IMR-90 (cell line): ENCODE measurements around the gene FAM200C. TPM values are rescaled to one million over a fixed set of nuclear protein-coding genes. Genes with fewer than 3 reads are reported as not detected.
A peak's percentile ranks its signal among the peaks of the same experiment; 100 is the strongest.

Experiments used
- ATAC-seq: fragments of 200-7000 bp; cut with Tn5 transposase; 2 replicates; pipeline ENCODE4 v1.9.1; 2020; ENCODE audit warnings: low read depth, mild to moderate bottlenecking, moderate library complexity
- BruUV-seq: library from RNA; stranded (reverse); fragments of 400-500 nt; replicated peaks from 2 replicates; lab custom pipeline; 2021; lab: Mats Ljungman, UMichigan
- CTCF ChIA-PET: fragments of 300-600 bp; formaldehyde crosslinking; extraction: SDS; loops from one replicate; lab custom pipeline; 2021; ENCODE audit warnings: antibody characterized with exemption; lab: Yijun Ruan, JAX
- POLR2A ChIA-PET: fragments of 300-600 bp; sonication (Branson Sonifier 250); formaldehyde crosslinking; loops from one replicate; lab custom pipeline; 2022; ENCODE audit warnings: antibody characterized with exemption; ENCODE audit not compliant: unreplicated experiment; lab: Charles Lee
- DNase-seq: peaks from one replicate; pipeline ENCODE4 v3.0.0; 2013
- H2AFZ ChIP-seq: replicated peaks from 2 replicates; pipeline ENCODE3; 2013; ENCODE audit warnings: low read length, mild to moderate bottlenecking; ENCODE audit not compliant: poor library complexity
- H2AK5ac ChIP-seq: 2 replicates; pipeline ENCODE4 v1.6.1; 2013; ENCODE audit warnings: low read depth, low read length, inconsistent platforms
- H2AK9ac ChIP-seq: replicated peaks from 2 replicates; pipeline ENCODE3; 2013; ENCODE audit warnings: mild to moderate bottlenecking, low read depth, low read length, moderate library complexity; ENCODE audit not compliant: poor library complexity
- H2BK120ac ChIP-seq: 2 replicates; pipeline ENCODE4 v1.6.1; 2013; ENCODE audit warnings: low read depth, low read length, inconsistent platforms
- H2BK15ac ChIP-seq: 3 replicates; pipeline ENCODE4 v1.6.1; 2013; ENCODE audit warnings: low read depth, low read length, inconsistent platforms
- H2BK20ac ChIP-seq: 2 replicates; pipeline ENCODE4 v1.6.1; 2013; ENCODE audit warnings: low read depth, mild to moderate bottlenecking, inconsistent platforms, low read length, moderate library complexity
- H2BK5ac ChIP-seq: 2 replicates; pipeline ENCODE4 v1.6.1; 2013; ENCODE audit warnings: mild to moderate bottlenecking, low read depth, low read length, inconsistent platforms; ENCODE audit not compliant: poor library complexity, severe bottlenecking
- H3K14ac ChIP-seq: replicated peaks from 2 replicates; pipeline ENCODE4 v1.6.1; 2013; ENCODE audit warnings: low read depth, low read length, inconsistent platforms
- H3K18ac ChIP-seq: 2 replicates; pipeline ENCODE4 v1.6.1; 2013; ENCODE audit warnings: low read depth, low read length, control low read depth
- H3K23ac ChIP-seq: 2 replicates; pipeline ENCODE4 v1.6.1; 2013; ENCODE audit warnings: low read depth, low read length, inconsistent platforms
- H3K27ac ChIP-seq: 2 replicates; pipeline ENCODE4 v1.5.1; 2013; ENCODE audit warnings: mild to moderate bottlenecking, control low read depth, low read length; ENCODE audit not compliant: insufficient read depth
- H3K27me3 ChIP-seq: 2 replicates; pipeline ENCODE4 v1.6.1; 2013; ENCODE audit warnings: low read length; ENCODE audit not compliant: control insufficient read depth, insufficient read depth
- H3K36me3 ChIP-seq: 2 replicates; pipeline ENCODE4 v1.6.1; 2013; ENCODE audit warnings: low read length, mixed read lengths; ENCODE audit not compliant: control insufficient read depth, insufficient read depth
- H3K4ac ChIP-seq: 2 replicates; pipeline ENCODE4 v1.6.1; 2013; ENCODE audit warnings: low read depth, low read length, inconsistent platforms
- H3K4me1 ChIP-seq: 2 replicates; pipeline ENCODE4 v1.6.1; 2013; ENCODE audit warnings: low read length, mixed read lengths; ENCODE audit not compliant: control insufficient read depth, insufficient read depth
- H3K4me2 ChIP-seq: 2 replicates; pipeline ENCODE4 v1.6.1; 2013; ENCODE audit warnings: low read depth, mild to moderate bottlenecking, control low read depth, low read length, moderate library complexity
- H3K4me3 ChIP-seq: 2 replicates; pipeline ENCODE4 v1.5.1; 2013; ENCODE audit warnings: low read depth, mild to moderate bottlenecking, control low read depth, low read length, moderate library complexity; ENCODE audit not compliant: insufficient read depth
- H3K56ac ChIP-seq: 2 replicates; pipeline ENCODE4 v1.6.1; 2013; ENCODE audit warnings: low read length, inconsistent platforms; ENCODE audit not compliant: insufficient read depth; ENCODE audit errors: extremely low read depth
- H3K79me1 ChIP-seq, 2 experiments: 2 replicates each; pipeline ENCODE4 v1.6.1; 2013; ENCODE audit warnings: low read length in 2 of 2, inconsistent platforms in 1 of 2, low read depth in 1 of 2
- H3K9ac ChIP-seq: 2 replicates; pipeline ENCODE4 v1.6.1; 2013; ENCODE audit warnings: low read depth, low read length, control low read depth
- H3K9me1 ChIP-seq: 2 replicates; pipeline ENCODE4 v1.6.1; 2013; ENCODE audit warnings: low read length, inconsistent platforms; ENCODE audit not compliant: insufficient read depth
- H3K9me3 ChIP-seq: 2 replicates; pipeline ENCODE4 v1.6.1; 2013; ENCODE audit warnings: low read length; ENCODE audit not compliant: control insufficient read depth, insufficient read depth
- H4K20me1 ChIP-seq: 2 replicates; pipeline ENCODE4 v1.6.1; 2013; ENCODE audit warnings: low read length, inconsistent platforms; ENCODE audit not compliant: insufficient read depth
- H4K5ac ChIP-seq: 2 replicates; pipeline ENCODE4 v1.6.1; 2013; ENCODE audit warnings: mild to moderate bottlenecking, low read depth, low read length, control low read depth
- H4K8ac ChIP-seq, 2 experiments: 2 replicates each; pipeline ENCODE4 v1.6.1; 2013; ENCODE audit warnings: low read depth in 2 of 2, low read length in 2 of 2, control low read depth in 1 of 2, inconsistent platforms in 1 of 2
- H4K91ac ChIP-seq: 2 replicates; pipeline ENCODE4 v1.6.1; 2013; ENCODE audit warnings: low read depth, low read length, inconsistent platforms; ENCODE audit not compliant: insufficient read depth
- BHLHE40 ChIP-seq: fragments of 150-350 bp; IDR thresholded peaks from 2 replicates; pipeline ENCODE4 v1.6.1; 2016; ENCODE audit warnings: mild to moderate bottlenecking, low read depth, low read length
- CHD1 ChIP-seq: IDR thresholded peaks from 2 replicates; pipeline ENCODE4 v1.6.1; 2012; ENCODE audit warnings: low read depth, low read length, improper control_type of control experiment
- MXI1 ChIP-seq: IDR thresholded peaks from 2 replicates; pipeline ENCODE4 v1.6.1; 2012; ENCODE audit warnings: low read depth, mild to moderate bottlenecking, low read length, moderate library complexity, borderline replicate concordance
- POLR2A ChIP-seq: IDR thresholded peaks from 2 replicates; pipeline ENCODE4 v1.6.1; 2012; ENCODE audit warnings: mild to moderate bottlenecking, low read depth, low read length
- SMC3 ChIP-seq: fragments of 150-350 bp; IDR thresholded peaks from 2 replicates; pipeline ENCODE4 v1.6.1; 2016; ENCODE audit warnings: low read depth, mild to moderate bottlenecking, antibody characterized with exemption, low read length, moderate library complexity
- whole genome bisulfite sequencing, 2 experiments: methylation state at CpG; one replicate each; pipeline versions ENCODE4 v1.1.5 to v1.1.7; 2013; ENCODE audit warnings: missing lambda C conversion rate in 2 of 2; ENCODE audit not compliant: insufficient read length in 1 of 2; ENCODE audit errors: extremely low coverage in 2 of 2; 5-methylcytosine and 5-hydroxymethylcytosine counted together
- dilution Hi-C: fragments of 300-500 bp; cut with HindIII; formaldehyde crosslinking; loops from one replicate; pipeline ENCODE4 v1.14.3; 2018; ENCODE audit warnings: low sequenced_read_pairs; ENCODE audit not compliant: unreplicated experiment
- in situ Hi-C: fragments of 300-500 bp; cut with MboI; formaldehyde crosslinking; loops from 3 replicates; pipeline ENCODE4 v1.14.3; 2019; ENCODE audit warnings: low sequenced_read_pairs, inconsistent platforms, mixed read lengths
- intact Hi-C: fragments of 100-400 bp; cut with micrococcal nuclease; formaldehyde crosslinking; loops from 2 replicates; pipeline ENCODE4 v1.10.0; 2022
- polyA plus RNA-seq, 3 experiments: library from polyadenylated mRNA; depleted of rRNA; stranded (reverse); fragments of >200 nt; gene quantifications; 2 replicates each; pipeline ENCODE4 v1.2.3, GENCODE V29; 2012; ENCODE audit warnings: low replicate concordance in 1 of 3
- total RNA-seq: library from RNA; depleted of rRNA; stranded (reverse); fragments of >200 nt; gene quantifications from 2 replicates; pipeline ENCODE4 v1.2.3, GENCODE V29; 2012

Gene FAM200C
- total and polyA plus RNA-seq, 2 of the 4 experiments (the other 2 are of a cell fraction) = 1.7 to 6.3 TPM

DNA sequence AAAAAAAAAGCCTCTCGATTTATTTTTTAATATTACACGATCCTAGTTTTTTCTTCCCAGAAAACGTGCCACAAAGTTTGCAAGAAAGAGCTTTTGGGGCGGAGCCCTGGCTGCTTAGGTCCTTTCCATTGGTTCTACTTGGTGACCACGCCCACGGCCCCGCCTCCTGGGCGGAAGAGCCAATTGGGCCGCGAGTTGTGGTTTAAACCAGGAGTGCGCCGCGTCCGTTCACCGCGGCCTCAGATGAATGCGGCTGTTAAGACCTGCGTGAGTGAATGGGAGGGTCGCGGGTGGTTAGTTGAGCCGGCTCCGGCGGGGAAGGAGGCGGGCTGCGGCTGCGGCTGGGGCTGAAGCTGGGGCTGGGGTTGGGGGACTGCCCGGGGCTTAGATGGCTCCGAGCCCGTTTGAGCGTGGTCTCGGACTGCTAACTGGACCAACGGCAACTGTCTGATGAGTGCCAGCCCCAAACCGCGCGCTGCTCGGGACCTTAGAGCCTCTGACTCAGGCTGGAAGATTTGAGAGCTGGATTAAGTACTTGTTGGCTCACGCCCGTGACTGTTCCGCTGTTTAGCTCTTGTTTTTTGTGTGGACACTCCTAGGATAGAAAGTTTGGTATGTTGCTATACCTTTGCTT is 21.9 kb upstream of the FAM200C start, which contains the start of gene PTTG1:
TSS of gene PTTG1 (plus strand) at position 231 of the 634 bp plus-strand sequence. CDS start 458 bp downstream, outside the sequence.
- Histone ChIP-seq H3K18ac (peak within 1 kb of the TSS; percentile 56; the same call in 1 of the 2 replicates), H3K14ac (peak within 1 kb of the TSS; percentile 71), H2BK120ac (no peak within 1 kb of the TSS), H2BK15ac (no peak within 1 kb of the TSS), H3K4me3 (peak within 1 kb of the TSS; percentile 57), H3K4me2 (peak within 1 kb of the TSS; percentile 100), H3K9me1 (peaks cover 6% of the 10 kb centered on the region; the same call in 1 of the 2 replicates), H3K27me3 (no peaks in the 10 kb centered on the region), H4K5ac (no peak within 1 kb of the TSS; the same call in 1 of the 2 replicates), H3K27ac (peak within 1 kb of the TSS; percentile 72), H2AK9ac (peak within 1 kb of the TSS; percentile 89), H2BK20ac (no peak within 1 kb of the TSS), H3K79me1 (peaks cover 19 to 47% of the 10 kb centered on the region in 2 experiments), H2BK5ac (peak within 1 kb of the TSS; percentile 44), H4K91ac (peak within 1 kb of the TSS; percentile 53; the same call in 1 of the 2 replicates), H3K9ac (peak within 1 kb of the TSS; percentile 89), H3K56ac (peak within 1 kb of the TSS; percentile 57; the same call in 1 of the 2 replicates), H3K23ac (peak within 1 kb of the TSS; percentile 6), H4K8ac (peak within 1 kb of the TSS; percentile 32 to 36; a peak in 2 of 4 replicates), H4K20me1 (no peaks in the 10 kb centered on the region), H2AFZ (peak within 1 kb of the TSS; percentile 80), H3K4ac (peak within 1 kb of the TSS; percentile 72), H3K9me3 (no peaks in the 10 kb centered on the region), H3K36me3 (no peaks in the 10 kb centered on the region; the same call in 1 of the 2 replicates), H3K4me1 (peaks cover 7% of the 10 kb centered on the region), H2AK5ac (0 out of 2 replicates have a peak within 1 kb of the TSS, but pooled peaks have one; percentile 32)
- dilution Hi-C loops (no loop called here), intact Hi-C loops (no loop called here), in situ Hi-C loops (no loop called here)
- CTCF ChIA-PET = interaction anchor here (0.6 to 1.8 kb wide), 4 partner anchors 18 to 1225 kb away, joined by 4 to 9 read pairs (median 6); no protein-coding TSS in a partner anchor
- peak; percentile 96 for DNase-seq
- POLR2A ChIA-PET = interaction anchor here (0.6 kb wide), 4 partner anchors 24 to 928 kb away, joined by 3 to 5 read pairs (median 4); partner anchors contain the start of gene CCNJL
- 0% methylated on average over 7 of the region's 39 CpGs; no CpG with 5 or more reads in 1 of the 2 experiments for WGBS, 2 experiments
- ATAC-seq = peak; percentile 90
- BruUV-seq = no TSS peak
- TF ChIP-seq BHLHE40 = peak; percentile 66
- no peak for TF ChIP-seq SMC3
- TF ChIP-seq POLR2A = peak; percentile 79
- no peak for TF ChIP-seq CHD1
- TF ChIP-seq MXI1 = peak; percentile 60; the same call in 1 of the 2 replicates
